GM10266 (cell line): Measurements from ENCODE around the gene NUBP1.

ENCODE experiments used
- DNase-seq: peaks from one replicate; pipeline ENCODE4 v3.0.0; 2012; ENCODE audit errors: extremely low spot score
- TF ChIP-seq, protein P1 (sequence below): IDR thresholded peaks from 2 replicates; pipeline ENCODE4 v1.5.1; 2012; ENCODE audit warnings: mild to moderate bottlenecking, low read depth; ENCODE audit not compliant: control insufficient read depth, insufficient read depth; ENCODE audit errors: missing control alignments

Gene NUBP1

DNA sequence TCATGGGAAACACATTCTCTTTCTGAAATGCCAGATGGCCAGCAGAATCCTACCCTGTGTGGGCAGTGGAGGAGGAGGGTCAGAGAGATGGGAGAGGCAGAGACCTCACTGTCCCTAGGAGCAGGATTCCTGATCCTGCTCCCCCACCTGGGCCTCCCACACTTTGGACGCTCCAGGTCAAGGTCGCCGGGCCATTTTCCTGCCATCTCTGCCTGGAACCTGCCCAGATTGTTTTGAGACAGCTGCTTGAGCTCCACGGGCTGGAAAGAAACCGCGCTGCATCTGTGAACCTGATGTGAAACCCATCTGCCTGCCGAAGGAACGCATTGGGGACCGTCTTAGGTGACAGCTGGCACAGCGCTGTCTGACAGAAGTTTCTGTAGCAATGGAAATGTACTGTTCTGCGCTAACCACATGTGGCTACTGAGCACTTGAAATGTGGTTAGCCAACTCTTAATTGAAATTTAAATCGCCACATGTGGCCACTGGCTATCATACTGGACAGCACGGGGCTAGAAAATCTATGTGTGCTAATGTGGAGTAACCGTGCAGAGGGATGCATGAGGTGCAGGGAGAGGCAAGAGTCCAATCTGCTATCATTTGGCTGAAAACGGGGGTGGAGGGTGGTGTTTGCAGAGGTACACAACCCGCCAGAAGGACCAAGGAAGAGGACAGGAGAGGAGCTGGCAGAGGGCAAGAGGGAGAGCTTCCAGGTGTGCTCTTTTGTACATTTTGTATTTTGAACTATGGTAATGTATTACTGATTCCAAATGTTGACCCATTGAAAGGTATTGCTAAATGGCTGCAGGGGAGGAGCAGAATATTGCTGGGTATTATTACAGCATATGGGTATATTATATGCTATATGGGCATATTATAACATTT is 15.4 kb upstream of the NUBP1 start:
- TF ChIP-seq, protein P1, sequence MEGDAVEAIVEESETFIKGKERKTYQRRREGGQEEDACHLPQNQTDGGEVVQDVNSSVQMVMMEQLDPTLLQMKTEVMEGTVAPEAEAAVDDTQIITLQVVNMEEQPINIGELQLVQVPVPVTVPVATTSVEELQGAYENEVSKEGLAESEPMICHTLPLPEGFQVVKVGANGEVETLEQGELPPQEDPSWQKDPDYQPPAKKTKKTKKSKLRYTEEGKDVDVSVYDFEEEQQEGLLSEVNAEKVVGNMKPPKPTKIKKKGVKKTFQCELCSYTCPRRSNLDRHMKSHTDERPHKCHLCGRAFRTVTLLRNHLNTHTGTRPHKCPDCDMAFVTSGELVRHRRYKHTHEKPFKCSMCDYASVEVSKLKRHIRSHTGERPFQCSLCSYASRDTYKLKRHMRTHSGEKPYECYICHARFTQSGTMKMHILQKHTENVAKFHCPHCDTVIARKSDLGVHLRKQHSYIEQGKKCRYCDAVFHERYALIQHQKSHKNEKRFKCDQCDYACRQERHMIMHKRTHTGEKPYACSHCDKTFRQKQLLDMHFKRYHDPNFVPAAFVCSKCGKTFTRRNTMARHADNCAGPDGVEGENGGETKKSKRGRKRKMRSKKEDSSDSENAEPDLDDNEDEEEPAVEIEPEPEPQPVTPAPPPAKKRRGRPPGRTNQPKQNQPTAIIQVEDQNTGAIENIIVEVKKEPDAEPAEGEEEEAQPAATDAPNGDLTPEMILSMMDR: no peak
- no peak for DNase-seq

DNA sequence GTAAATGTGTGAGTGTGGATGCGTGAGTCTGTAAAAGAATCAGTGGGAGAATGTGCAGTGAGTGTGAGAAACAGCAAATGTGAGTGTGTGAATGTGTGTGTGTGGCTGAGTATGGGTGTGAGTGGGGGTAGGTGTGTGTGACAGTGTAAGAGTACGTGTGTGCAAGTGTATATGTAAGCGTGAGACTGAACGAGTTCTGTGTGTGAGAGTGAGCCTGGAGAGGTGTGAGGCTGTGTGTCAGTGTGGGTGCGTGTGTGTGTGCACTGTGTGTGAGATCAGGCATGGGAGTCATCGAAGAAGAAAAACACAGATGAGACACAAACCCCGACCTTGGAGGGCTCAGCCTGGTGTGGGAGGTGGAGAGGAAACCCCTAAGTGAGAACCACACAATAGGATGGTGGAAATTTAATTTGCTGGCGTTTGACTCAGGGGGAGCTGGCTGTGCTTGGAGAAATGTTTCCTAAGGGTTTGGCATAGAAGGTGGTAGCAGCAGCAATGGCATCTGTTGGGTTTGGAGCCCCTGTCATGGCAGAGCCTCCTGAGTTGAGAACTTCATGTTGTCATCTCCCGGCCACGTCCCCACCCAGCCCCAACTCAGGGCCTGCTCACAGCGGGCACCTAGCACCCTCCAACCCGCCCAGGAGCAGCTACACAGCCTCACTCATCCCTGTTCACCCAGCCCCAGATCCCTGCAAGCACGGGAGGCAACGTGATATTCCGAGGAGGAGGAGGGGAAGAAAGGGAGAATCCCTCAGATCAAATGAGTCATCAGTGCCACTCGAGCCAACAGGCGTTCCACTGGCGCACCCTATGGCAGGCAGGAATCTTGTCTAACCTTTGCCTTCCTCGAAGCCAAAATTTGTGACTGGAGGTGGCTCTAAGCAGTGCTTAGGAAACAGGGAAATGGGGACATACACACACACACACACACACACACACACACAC is 14.3 kb upstream of the NUBP1 start:
- TF ChIP-seq, protein P1: no peak
- no peak for DNase-seq

DNA sequence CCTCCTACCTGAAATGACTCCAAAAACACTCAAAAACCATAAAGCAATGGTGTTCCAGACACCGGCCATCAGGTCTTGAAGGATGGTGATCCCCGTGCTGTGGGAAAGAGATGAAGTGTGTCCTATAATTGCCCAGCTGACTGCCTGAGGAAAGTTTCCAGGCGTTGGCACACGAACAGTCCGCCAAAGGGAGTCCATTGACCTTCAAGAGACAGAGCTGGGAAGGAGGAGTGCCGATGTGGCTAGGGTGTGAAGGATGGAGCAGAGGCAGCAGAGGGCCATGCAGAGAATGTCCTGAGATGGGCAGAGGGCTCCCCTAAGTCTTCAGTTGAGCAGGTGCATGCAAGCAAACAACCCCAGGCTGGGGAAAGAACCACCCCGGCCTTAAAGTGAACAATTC is 11.9 kb upstream of the NUBP1 start:
- TF ChIP-seq, protein P1: no peak
- no peak for DNase-seq

DNA sequence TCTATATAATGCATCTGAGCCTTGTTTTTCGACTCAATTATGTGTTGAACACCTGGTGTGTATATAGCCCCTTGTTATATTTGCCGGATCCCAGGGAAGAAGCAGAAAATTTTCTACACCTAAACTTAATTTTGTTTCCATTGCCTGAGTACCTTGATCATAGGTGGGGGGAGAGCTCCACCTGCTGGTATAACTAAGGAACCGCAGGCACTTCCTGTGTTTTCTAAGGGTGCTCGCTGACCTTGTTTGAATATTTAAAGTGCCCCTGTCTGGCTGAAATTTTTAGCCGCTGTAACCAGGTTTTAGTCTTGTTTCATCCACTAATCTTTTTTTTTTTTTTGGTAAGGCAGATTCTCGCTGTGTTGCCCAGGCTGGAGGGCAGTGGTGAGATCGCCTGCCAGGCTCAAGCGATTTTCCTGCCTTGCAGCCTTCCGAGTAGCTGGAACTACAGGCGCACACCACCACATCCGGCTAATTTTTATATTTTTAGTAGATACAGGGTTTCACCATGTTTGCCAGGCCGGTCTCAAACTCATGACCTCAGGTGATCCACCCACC is 6.5 kb upstream of the NUBP1 start:
- TF ChIP-seq, protein P1: peak; percentile 86
- DNase-seq: peak; percentile 76

DNA sequence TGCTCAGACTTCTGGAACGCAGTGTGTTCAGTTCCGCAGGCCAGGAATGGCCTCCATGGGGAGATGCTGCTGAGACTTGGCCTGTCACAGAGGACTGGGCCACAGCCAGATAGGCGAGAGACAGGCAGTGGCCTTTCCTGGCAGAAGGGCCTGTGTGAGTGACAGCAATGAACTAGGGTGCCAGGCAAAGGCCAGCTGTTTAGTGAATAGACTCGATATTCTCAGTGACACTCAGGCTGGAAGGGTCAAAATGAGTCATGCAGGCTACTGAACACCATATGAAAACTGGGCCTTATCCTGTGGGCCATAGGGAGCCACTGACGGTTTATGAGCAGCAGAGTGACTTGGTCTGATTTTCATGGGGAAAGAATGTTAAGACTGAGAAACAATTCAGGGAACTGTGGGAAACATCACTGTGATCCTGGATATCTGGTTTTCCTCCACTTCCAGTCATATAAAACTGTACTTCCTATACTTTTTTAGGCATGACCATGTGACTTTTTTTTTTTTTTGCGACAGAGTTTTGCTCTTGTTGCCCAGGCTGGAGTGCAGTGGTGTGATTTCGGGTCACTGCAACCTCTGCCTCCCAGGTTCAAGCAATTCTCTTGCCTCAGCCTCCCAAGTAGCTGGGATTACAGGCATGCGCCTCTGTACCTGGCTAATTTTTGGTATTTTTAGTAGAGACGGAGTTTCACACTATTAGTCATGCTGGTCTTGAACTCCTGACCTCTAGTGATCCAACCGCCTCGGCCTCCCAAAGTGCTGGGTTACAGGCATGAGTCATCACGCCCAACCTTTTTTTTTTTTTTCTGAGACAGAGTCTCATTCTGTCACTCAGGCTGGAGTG is 5.2 kb upstream of the NUBP1 start:
- TF ChIP-seq, protein P1: no peak
- peak; percentile 66 for DNase-seq

DNA sequence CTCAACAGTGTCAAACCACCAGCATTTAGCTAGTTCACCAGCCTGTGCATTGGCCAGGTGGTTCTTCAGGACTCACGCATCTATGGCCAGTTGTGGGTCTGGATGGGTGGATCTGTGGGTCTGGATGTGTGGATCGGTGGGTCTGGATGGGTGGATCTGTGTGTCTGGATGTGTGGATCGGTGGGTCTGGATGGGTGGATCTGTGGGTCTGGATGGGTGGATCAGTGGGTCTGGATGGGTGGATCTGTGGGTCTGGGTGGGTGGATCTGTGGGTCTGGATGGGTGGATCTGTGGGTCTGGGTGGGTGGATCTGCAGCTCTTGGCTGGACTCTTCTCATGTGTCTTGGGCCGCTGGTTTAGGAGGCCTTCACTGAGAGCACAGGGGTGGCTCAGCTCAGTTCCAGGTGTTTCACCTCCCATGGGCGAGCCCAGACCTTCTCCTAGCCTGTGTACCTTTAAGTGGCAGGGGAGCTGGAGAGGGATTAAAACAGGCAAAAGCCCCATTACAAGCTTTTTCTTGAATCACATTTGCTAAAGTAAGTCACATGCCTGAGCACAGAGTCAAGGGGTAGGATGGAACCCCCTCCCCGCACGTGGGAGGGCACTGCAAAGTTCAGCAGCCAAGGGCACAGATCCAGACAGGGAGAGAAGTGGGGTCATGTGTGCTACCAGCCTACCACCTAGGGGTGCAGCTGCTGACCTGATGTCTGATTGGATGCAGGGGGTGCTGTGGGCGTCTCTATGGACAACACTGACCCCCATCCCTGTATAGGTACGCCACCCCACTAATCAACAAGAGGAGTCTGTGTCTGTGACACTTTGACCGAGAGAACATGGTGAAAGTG is 3.4 kb upstream of the NUBP1 start:
- TF ChIP-seq, protein P1: no peak
- DNase-seq: no peak
